Activated T-cell treated with anti-CD3 and anti-CD28 coated beads, Interleukin-2, amount 50 U/mL, for 4 hours (primary cell): Measurements from ENCODE around the gene PIK3IP1. TPM values are rescaled to one million over a fixed set of nuclear protein-coding genes. Genes with fewer than 3 reads are reported as not detected.
"Not testable (repeated sequence)": the region's sequence is repeated elsewhere in the genome, so short reads cannot be mapped to it uniquely, and the experiment has no call there.

ENCODE experiments used
- ATAC-seq, 2 donors: fragments of 200-7000 bp; cut with Tn5 transposase; one replicate each; pipeline ENCODE4 v1.10.0; 2021
- DNase-seq: peaks from one replicate; pipeline ENCODE4 v3.0.0-alpha.2; 2020
- H3K27me3 Mint-ChIP-seq: one replicate; pipeline ENCODE4 v1.8.0; 2021; ENCODE audit warnings: low read depth, mixed read lengths
- H3K36me3 Mint-ChIP-seq: one replicate; pipeline ENCODE4 v1.8.0; 2022; ENCODE audit warnings: mixed read lengths; ENCODE audit not compliant: insufficient read depth
- H3K4me1 Mint-ChIP-seq: one replicate; pipeline ENCODE4 v1.8.0; 2021; ENCODE audit warnings: low read depth, mixed read lengths
- H3K4me3 Mint-ChIP-seq: one replicate; pipeline ENCODE4 v1.8.0; 2021; ENCODE audit warnings: mild to moderate bottlenecking, moderate library complexity, mixed read lengths
- H3K9me3 Mint-ChIP-seq: one replicate; pipeline ENCODE4 v1.8.0; 2021; ENCODE audit warnings: mixed read lengths
- total RNA-seq, 3 donors: library from RNA; stranded (reverse); gene quantifications; one replicate each; pipeline ENCODE4 v1.2.1, GENCODE V29; 2021

Gene PIK3IP1
- total RNA-seq, 3 donors from 2014 or later = 7.3 to 8.6 (median 7.9) TPM

- no peak overlapping the region for H3K4me3 Mint-ChIP-seq
- H3K27me3 Mint-ChIP-seq = no peaks in the 10 kb centered on the region
- no peaks in the 10 kb centered on the region for H3K9me3 Mint-ChIP-seq
- ATAC-seq = no peak
- peaks cover 6% of the 10 kb centered on the region for H3K36me3 Mint-ChIP-seq
- peaks cover 22% of the 10 kb centered on the region for H3K4me1 Mint-ChIP-seq
- DNase-seq = no peak
Observed at GRCh38 chr22:31243339-31244045, 48.8 kb downstream of the PIK3IP1 start.

- H3K36me3 Mint-ChIP-seq = peaks cover 6% of the 10 kb centered on the region
- H3K27me3 Mint-ChIP-seq = no peaks in the 10 kb centered on the region
- H3K4me1 Mint-ChIP-seq = peaks cover 11% of the 10 kb centered on the region
- no peak for ATAC-seq
- H3K4me3 Mint-ChIP-seq = no peak overlapping the region
- DNase-seq = no peak
- H3K9me3 Mint-ChIP-seq = no peaks in the 10 kb centered on the region
Observed at GRCh38 chr22:31241936-31242335, 50.4 kb downstream of the PIK3IP1 start.

- Mint-ChIP-seq H3K4me3 (no peak overlapping the region), H3K27me3 (no peaks in the 10 kb centered on the region), H3K4me1 (peaks cover 9% of the 10 kb centered on the region), H3K36me3 (peaks cover 6% of the 10 kb centered on the region), H3K9me3 (no peaks in the 10 kb centered on the region)
- no peak for ATAC-seq
- no peak for DNase-seq
Observed at GRCh38 chr22:31241200-31241599, 51.1 kb downstream of the PIK3IP1 start.

- no peaks in the 10 kb centered on the region for H3K27me3 Mint-ChIP-seq
- H3K36me3 Mint-ChIP-seq = peaks cover 6% of the 10 kb centered on the region
- DNase-seq = no peak
- no peak overlapping the region for H3K4me3 Mint-ChIP-seq
- no peaks in the 10 kb centered on the region for H3K9me3 Mint-ChIP-seq
- H3K4me1 Mint-ChIP-seq = peaks cover 9% of the 10 kb centered on the region
- ATAC-seq = no peak
Observed at GRCh38 chr22:31239771-31240370, 52.4 kb downstream of the PIK3IP1 start.

- DNase-seq = no peak
- no peak for ATAC-seq
- Mint-ChIP-seq H3K36me3 (peaks cover 12% of the 10 kb centered on the region), H3K4me3 (no peak overlapping the region), H3K9me3 (no peaks in the 10 kb centered on the region), H3K27me3 (no peaks in the 10 kb centered on the region), H3K4me1 (peaks cover 7% of the 10 kb centered on the region)
Observed at GRCh38 chr22:31238057-31238456, 54.2 kb downstream of the PIK3IP1 start.

GRCh38 chr22:31236044-31236443 lies 56.2 kb downstream of the PIK3IP1 start:
- not testable (repeated sequence) for H3K9me3 Mint-ChIP-seq, H3K36me3 Mint-ChIP-seq, H3K4me1 Mint-ChIP-seq, H3K27me3 Mint-ChIP-seq, DNase-seq, H3K4me3 Mint-ChIP-seq, ATAC-seq

- DNase-seq = no peak
- Mint-ChIP-seq H3K9me3 (no peaks in the 10 kb centered on the region), H3K36me3 (peaks cover 7% of the 10 kb centered on the region), H3K27me3 (no peaks in the 10 kb centered on the region), H3K4me3 (no peak overlapping the region), H3K4me1 (peaks cover 19% of the 10 kb centered on the region)
- no peak for ATAC-seq
Observed at GRCh38 chr22:31235081-31235480, 57.2 kb downstream of the PIK3IP1 start.

GRCh38 chr22:31233001-31233400 lies 59.3 kb downstream of the PIK3IP1 start:
- H3K9me3 Mint-ChIP-seq = no peaks in the 10 kb centered on the region
- H3K36me3 Mint-ChIP-seq = peaks cover 7% of the 10 kb centered on the region
- no peaks in the 10 kb centered on the region for H3K27me3 Mint-ChIP-seq
- no peak for ATAC-seq
- H3K4me3 Mint-ChIP-seq = no peak overlapping the region
- peaks cover 32% of the 10 kb centered on the region for H3K4me1 Mint-ChIP-seq
- no peak for DNase-seq

Other genes starting within 250 kb of the PIK3IP1 start
- gene SMTN, start 211.2 kb downstream of the PIK3IP1 start, total RNA-seq = 10 to 100 TPM in 1 of 3 donors, 1 to 10 TPM in 2; 8.9 to 10.4 (median 9.4) TPM
- 10 to 100 TPM in 2 of 3 donors, 1 to 10 TPM in 1; 8.1 to 19.2 (median 12.1) TPM for gene SELENOM, start 184.9 kb downstream of the PIK3IP1 start, total RNA-seq
- under 1 TPM in 2 of 3 donors, not detected in 1; 0.16 to 0.21 TPM for gene INPP5J, start 169.5 kb downstream of the PIK3IP1 start, total RNA-seq
- not detected for gene PLA2G3, start 152.0 kb downstream of the PIK3IP1 start, total RNA-seq
- 10 to 100 TPM; 25.3 to 34.1 (median 29.9) TPM for gene RNF185, start 132.3 kb downstream of the PIK3IP1 start, total RNA-seq
- gene LIMK2, start 80.2 kb downstream of the PIK3IP1 start, total RNA-seq = 10 to 100 TPM; 18.6 to 22.6 (median 20.6) TPM
- gene PATZ1, start 53.9 kb upstream of the PIK3IP1 start, total RNA-seq = 10 to 100 TPM; 33.7 to 42.7 (median 41.4) TPM
- gene DRG1, start 107.1 kb upstream of the PIK3IP1 start, total RNA-seq = 100 to 1,000 TPM in 2 of 3 donors, 10 to 100 TPM in 1; 99.2 to 109 (median 106) TPM
- gene EIF4ENIF1, start 197.4 kb upstream of the PIK3IP1 start, total RNA-seq = 10 to 100 TPM; 40.0 to 47.2 (median 44.1) TPM
- gene SFI1, start 204.0 kb upstream of the PIK3IP1 start, total RNA-seq = 10 to 100 TPM; 74.0 to 87.5 (median 77.6) TPM